GM19372 (cell line): ENCODE data around the gene SRSF3.

Experiments
- ATAC-seq: cut with Tn5 transposase; IDR thresholded peaks from one replicate; pipeline ENCODE4 v1.9.1; 2021; ENCODE audit warnings: mild to moderate bottlenecking, low read depth, moderate library complexity; ENCODE audit not compliant: unreplicated experiment

Gene SRSF3

DNA sequence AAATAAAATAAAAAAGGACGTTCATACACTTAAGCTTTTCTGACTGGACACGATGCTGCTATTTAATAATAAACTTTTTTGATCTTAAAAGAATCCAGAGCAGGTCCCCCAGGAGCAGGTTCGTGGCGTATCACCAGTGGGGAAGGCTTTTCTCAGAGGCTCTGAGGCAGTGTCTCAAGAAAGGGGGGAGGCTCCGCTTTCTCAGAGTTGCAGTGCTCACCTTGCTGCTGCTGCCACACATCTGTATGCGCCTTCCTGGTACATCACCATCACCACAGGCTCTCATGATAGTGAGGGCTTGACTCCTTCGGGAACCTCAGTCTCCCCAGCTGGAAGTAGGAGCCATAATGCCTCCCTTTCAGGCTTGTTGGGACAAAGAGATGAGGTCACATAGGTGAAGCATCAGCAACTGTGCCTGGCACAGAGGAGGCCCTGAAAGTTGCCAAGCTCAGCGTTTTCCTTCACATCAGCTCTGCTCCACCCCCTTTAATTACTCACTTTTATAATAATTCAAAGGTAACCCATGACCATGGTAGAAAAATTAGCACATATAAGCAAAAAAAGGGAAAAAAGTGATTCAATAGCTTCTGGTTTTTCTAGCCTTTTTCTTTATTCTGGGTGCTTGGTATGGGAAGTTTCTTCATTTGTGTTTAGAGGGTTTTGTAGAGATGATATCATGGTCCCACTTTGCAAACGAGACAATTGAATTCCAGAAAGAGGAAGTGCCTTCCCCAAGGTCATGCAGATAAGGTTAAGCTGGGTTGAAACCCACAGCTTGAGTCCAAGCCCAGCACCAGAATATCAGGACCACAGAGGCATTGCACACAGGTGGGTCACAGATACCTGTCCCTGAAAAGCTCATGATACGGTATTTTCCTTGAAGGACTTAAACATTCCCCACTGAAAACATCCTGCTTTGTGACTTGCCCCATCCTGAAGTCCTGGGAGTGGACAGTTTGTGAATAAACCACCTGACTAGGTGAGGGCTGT is 24.5 kb downstream of the SRSF3 start:
- no peak for ATAC-seq

DNA sequence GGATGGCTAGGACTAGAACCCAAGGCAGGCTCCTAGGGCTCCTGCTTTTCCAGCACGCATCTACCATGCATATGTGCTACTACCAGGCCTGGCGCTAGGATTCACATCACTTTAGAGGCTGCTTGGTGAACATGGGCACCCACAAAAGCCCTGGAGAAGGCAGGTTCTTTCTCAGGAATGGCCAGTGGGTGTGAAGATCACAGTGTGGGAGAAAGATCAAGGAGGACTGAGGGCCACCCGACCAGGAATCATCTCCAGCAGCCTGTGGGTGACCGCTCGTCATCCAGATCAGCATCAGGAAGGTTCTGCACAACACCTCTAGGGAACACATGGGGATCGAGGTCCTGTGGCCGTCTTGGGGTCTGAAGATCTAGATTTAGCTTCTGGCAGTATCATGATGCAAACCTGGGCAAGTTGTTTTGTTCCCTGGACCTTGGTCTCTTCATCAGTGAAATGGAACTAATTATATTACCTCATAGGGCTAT is 27.3 kb downstream of the SRSF3 start:
- no peak for ATAC-seq

- ATAC-seq, result no peak
Observed at GRCh38 chr6:36622901-36623546, 28.9 kb downstream of the SRSF3 start.

DNA sequence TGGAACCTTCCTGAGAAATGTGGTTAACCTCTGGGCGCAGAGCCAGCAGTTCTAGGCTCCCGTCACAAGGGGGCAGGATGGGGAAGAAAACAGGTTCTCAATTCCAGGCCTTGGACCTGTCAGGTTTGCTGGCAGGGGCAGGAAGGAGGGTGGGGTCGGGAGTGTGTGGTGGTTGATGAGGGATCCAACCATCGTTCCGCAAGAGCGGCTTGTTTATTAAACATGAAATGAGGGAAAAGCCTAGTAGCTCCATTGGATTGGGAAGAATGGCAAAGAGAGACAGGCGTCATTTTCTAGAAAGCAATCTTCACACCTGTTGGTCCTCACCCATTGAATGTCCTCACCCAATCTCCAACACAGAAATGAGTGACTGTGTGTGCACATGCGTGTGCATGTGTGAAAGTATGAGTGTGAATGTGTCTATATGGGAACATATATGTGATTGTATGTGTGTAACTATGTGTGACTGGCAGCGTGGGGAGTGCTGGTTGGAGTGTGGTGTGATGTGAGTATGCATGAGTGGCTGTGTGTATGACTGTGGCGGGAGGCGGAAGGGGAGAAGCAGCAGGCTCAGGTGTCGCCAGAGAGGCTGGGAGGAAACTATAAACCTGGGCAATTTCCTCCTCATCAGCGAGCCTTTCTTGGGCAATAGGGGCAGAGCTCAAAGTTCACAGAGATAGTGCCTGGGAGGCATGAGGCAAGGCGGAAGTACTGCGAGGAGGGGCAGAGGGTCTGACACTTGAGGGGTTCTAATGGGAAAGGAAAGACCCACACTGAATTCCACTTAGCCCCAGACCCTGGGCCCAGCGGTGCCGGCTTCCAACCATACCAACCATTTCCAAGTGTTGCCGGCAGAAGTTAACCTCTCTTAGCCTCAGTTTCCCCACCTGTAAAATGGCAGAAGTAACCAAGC is 29.6 kb downstream of the SRSF3 start:
- no peak for ATAC-seq

- ATAC-seq, result no peak
Observed at GRCh38 chr6:36624461-36625157, 30.4 kb downstream of the SRSF3 start.

GRCh38 chr6:36625158-36625919 is 31.2 kb downstream of the SRSF3 start:
- no peak for ATAC-seq

GRCh38 chr6:36626636-36627035 is 32.5 kb downstream of the SRSF3 start:
- no peak for ATAC-seq

DNA sequence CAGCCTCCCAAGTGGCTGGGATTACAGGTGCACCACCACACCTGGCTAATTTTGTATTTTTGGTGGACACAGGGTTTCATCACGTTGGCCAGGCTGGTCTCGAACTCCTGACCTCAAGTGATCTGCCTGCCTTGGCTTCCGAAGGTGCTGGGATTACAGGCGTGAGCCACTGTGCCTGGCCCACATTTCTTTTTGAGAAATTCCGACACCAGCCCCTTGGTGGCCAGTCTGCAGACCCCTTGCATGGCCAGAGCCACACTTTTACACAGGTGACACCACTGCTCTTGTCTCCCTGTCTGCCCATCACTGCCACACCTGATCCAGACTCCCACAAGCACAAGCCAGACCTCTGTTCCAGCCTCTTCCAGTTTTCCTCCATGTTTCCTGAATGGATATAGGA is 33.0 kb downstream of the SRSF3 start:
- ATAC-seq, result no peak

- no peak for ATAC-seq
Observed at GRCh38 chr6:36627801-36628246, 33.7 kb downstream of the SRSF3 start.

DNA sequence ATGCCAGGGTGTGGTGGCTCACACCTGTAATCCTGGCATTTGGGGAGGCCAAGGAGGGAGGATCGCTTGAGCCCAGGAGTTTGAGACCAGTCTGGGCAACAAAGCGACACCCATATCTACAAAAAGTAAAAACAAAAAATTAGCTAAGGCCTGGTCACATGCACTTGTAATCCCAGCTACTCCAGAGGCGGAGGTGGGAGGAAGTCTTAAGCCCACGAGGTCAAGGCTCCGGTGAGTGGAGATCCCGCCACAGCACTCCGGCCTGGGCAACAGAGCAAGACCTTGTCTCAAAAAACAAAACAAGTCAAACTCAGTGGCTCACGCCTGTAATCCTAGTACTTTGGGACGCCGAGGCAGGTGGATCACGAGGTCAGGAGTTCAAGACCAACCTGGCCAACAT is 35.6 kb downstream of the SRSF3 start:
- ATAC-seq, result no peak

- no peak for ATAC-seq
Observed at GRCh38 chr6:36631326-36632011, 37.3 kb downstream of the SRSF3 start.

- ATAC-seq, result no peak
Observed at GRCh38 chr6:36633370-36633769, 39.2 kb downstream of the SRSF3 start.

DNA sequence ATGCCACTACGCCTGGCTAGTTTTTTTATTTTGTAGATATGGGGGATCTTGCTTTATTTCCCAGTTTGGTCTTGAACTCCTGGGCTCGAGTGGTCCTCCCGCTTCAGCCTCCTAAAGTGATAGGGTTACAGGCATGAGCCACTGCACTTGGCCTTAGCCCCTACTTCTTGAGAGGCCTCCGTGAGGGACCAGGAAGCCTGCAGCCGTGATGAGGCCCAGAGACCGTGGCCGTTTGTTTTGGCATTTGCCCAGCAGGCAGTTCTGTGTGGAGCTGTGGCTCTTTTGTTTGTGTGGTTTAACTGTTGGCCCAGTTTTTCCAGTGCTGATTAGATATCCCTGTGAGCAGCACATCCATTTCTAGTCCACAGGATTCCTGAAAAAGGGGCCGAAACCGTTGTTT is 39.8 kb downstream of the SRSF3 start:
- ATAC-seq, result no peak

GRCh38 chr6:36634317-36635108 is 40.4 kb downstream of the SRSF3 start:
- ATAC-seq, result no peak

- no peak for ATAC-seq
Observed at GRCh38 chr6:36636283-36636682, 42.1 kb downstream of the SRSF3 start.

DNA sequence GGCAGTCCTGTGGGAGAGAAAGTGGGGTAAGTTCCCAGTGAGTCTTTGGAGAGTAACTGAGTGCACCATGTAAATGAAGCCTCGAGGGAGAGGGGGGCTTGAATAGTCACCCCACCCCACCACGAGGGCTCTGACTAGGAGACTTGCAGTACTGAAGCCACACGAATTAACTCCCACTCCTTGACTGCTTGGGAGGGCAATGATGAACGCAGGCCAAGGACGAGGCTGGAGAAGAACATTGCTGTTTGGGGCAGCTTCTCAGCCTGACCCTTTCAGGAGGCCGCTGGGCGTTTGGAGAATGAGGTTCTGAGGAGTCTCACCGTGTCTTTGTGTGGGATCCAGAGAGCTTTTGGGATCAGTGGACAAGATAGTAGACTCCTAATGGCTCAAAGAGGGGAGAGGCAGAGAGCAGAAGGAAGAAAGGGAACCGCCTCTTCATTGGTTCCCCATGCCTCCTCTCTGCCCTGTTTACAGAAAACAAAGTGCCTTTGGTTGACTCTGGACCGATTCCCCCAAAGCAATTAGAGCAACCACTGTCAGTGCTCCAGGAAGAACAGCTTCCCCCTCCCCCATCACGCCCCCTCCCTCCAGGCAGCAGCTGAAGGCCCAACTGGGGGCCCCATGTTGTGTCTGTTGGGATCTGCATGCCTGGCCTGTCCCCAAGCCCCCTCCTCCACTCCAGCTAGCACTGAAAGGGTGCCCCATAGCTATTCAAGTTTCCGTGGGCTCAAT is 42.7 kb downstream of the SRSF3 start:
- ATAC-seq, result no peak

DNA sequence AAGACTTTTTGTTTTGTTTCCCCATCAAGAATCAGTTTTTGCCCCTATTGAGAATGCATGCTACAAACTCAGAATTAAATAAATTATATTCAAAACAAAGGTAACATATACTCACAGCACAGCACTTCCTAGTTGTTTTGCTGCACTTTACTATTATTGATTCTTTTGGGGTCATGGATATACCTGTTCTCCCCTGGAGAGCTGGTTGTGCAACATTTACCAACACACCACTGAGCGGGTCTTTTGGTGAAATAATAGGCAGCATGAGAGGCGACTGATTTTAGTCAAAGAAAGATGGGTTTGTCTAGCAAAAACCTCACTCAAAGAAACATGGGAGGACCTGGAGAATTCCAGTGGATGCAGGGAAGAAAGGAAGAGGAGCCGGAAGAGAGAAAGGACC is 44.4 kb downstream of the SRSF3 start:
- ATAC-seq, result no peak
